AG08395 (cell line): ENCODE data around the gene RPS14.
"Not testable (repeated sequence)": the region's sequence is repeated elsewhere in the genome, so short reads cannot be mapped to it uniquely, and the experiment has no call there.

ENCODE experiments used
- DNase-seq: peaks from one replicate; pipeline ENCODE4 v3.0.0; 2012; ENCODE audit warnings: mixed read lengths, low spot score

Gene RPS14

GRCh38 chr5:150444770-150445169 is 4.8 kb downstream of the RPS14 start:
- DNase-seq = no peak

DNA sequence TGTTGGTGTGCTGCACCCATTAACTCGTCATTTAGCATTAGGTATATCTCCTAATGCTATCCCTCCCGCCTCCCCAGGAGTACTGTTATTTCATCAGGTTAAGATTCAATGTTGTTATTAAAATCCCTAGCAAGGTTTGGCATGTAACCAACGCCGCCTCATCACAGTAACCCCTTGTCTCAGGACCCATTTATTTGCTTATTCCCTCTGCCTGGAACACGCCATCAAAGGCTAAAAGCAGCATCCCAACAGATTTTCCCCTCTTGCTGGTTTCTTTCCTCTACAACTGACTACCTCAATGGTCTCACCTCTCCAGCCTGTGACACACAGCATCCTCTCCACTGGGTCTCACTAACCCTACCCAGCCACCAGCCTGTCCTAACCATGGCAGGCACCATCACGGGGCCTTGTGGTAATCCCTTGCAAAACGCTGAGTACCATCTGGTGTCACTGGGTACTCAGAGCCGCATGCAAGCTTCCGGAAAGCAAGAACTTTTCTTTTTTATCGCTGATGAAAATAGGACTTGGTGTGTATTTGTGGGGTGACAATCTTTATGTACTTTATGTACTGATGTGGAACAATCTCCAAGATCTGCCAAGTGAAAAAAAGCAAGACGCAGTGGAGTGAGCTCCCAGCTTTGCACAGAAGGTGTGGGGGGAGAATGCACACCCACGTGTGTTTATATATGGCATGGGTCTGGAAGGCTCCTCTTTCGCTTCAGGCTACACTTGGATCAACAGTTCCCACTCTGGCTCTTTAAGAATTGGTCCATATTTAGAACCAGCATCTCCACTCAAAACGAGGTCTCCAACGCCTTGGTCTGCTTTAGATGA is 6.1 kb downstream of the RPS14 start:
- no peak for DNase-seq

DNA sequence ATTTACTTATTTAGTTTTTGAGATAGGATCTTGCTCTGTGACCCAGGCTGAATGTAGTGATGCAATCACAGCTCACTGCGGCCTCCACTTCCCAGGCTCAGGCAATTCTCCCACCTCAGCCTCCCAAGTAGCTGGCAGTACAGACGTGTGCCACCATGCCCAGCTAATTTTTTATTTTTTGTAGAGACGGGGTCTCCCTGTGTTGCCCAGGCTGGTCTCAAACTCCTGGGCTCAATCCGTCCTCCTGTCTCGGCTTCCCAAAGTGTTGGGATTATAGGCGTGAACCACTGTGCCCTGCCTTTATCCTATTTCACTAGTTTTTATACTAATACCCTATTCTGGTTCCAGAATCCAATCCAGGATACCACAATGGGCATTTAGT is 6.8 kb downstream of the RPS14 start:
- no peak for DNase-seq

- DNase-seq = no peak
These were observed 7.5 kb downstream of the RPS14 start for GRCh38 chr5:150441813-150442698.

DNA sequence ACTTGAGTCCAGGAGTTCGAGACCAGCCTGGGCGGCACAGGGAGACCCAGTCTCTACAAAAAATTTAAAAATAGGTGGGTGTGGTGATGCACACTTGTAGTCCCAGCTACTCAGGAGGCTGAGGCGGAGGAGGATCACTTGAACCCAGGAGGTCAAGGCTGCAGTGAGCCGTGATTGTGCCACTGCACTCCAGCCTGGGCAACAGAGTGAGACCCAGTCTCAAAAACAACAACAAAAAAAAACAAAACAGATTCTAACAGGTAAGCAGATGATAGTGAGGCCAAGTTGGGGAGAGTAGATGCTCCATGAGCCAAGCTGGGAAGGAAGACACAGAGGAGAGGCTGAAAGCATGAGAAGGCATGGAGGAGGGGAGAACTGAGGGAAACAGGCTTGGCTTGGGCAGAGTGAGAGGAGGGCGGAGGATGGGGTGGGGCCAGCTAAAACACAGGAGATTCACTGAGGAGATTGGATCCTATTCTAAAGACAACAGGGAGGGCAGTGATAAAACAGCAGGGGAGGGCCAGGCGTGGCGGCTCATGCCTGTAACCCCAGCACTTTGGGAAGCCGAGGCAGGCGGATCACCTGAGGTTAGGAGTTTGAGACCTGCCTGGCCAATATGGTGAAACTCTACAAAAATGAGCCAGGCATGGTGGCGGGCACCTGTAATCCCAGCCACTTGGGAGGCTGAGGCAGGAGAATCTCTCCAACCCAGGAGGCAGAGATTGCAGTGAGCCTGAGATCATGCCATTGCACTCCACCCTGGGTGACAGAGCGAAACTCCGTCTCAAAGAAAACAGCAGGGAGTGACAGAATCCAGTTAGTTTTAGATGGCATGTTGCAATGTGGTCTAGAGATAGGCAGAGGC is 8.4 kb downstream of the RPS14 start:
- no peak for DNase-seq

DNA sequence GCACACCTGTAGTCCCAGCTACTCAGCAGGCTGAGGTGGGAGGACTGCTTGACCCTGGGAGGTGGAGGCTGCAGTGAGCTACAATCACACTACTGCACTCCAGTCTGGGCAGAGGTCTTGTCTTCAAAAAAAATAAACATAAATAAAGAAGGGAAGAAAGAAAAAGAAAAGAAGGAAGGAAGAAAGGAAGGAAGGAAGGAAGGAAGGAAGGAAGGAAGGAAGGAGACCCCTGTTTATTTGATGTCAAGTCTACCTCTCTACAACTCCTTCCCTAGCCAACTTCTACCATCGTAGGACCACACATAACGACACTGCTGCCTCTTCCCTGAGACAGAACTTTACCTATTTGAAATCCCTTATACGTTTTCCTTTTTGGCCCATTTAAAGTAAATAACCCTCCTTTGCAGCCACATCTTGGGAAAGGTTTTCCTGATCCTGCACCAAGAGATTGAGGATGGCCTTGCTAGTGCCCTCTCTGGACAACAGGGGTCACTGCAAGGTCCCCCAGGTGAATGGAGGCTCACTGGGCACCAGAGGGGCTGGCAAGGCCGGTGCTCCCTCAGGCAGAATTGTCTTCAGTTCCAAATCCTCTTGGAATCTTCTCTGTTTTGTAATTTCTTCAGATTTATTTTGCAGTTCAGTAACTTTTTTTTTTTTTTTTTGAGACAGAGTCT is 10.5 kb downstream of the RPS14 start:
- peak; percentile 64 for DNase-seq

- DNase-seq = peak; percentile 92
These were observed 13.3 kb downstream of the RPS14 start for GRCh38 chr5:150436141-150436680.

GRCh38 chr5:150434464-150434863 is 15.1 kb downstream of the RPS14 start:
- peak; percentile 72 for DNase-seq

DNA sequence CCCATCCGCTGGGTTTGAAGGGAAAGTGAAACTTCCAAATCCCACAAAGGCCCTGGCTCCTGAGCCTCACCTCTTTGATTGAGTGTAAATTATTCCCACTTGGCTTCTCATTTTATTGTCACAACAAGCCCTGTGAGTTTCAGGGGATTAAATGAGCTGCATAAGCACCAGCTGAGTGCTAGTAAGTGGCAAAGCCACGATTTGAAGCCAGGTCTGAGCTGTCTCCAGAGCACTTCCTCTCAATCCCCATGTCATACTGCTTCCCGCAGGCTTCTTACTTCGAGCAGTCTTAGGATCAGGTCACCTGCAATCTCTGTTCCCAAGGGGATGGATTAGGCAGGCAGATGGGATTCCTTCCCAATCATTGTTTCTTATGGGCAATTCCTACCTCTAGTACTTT is 18.0 kb downstream of the RPS14 start:
- DNase-seq = no peak

DNA sequence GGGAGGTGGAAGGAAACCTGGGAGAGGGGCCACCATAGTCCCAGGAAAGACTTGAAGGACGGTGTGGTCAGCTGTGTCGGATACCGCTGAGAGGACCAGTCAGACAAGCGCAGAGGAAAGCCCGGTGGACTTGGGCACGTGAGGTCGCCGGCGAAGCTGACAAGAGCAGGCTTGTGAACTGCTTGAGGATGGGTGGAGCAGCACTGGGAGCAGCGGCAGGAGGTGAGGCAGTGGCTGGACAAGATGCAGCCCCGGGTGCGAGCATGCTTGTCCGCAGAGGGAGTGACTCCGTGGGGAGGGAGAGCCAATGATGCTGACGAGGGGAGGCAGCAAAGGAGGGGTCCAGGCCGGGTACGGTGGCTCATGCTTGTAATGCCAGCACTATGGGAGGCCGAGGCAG is 18.5 kb downstream of the RPS14 start:
- DNase-seq = no peak

- no peak for DNase-seq
These were observed 20.1 kb downstream of the RPS14 start for GRCh38 chr5:150429410-150429873.

DNA sequence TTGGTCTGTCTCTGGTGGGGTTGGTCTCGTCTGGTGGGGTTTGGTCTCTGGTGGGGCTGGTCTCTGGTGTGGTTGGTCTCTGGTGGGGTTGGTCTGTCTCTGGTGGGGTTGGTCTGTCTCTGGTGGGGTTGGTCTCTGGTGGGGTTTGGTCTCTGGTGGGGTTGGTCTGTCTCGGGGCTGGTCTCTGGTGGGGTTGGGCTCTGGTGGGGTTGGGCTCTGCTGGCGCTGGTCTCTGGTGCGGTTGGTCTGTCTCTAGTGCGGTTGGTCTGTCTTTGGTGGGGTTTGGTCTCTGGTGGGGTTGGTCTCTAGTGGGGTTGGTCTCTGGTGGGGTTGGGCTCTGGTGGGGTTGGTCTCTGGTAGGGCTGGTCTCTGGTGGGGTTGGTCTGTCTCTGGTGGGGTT is 20.6 kb downstream of the RPS14 start:
- DNase-seq = no peak

DNA sequence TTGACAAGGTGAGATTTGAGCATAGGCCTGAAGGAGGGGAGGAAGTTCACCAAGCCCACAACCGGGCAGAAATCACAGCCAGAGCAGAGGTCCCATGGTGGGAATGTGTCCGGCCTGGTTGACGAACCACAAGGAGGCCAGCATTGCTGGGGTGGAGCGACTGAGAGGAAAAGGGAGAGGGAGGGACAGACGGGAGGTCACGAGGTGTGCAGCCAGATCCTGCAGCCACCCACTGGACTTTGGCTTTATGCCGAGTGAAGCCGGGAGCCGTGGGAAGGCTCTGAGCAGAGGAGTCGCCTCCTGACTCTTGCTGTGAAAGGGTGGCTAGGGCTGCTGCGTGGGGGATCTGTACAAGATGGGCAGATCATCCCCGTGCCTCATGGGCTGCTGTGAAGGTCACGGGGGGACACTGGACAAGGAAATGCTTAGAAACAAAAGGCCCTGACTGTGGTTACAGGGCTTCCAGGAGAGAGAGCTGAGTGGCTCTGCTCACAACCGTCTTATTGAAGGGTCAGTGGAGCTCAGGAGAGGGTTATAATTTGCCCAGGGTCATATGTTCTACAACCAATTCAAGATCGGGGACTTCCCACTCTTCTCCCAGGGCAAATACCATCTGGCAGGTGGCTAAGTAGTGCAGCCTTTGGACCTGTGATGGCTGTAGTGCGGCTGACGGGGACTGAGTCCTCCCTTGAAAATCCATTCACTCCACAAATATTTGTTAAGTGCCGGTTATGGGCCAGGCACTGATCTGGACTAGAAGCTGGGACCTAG is 21.2 kb downstream of the RPS14 start:
- DNase-seq = no peak

GRCh38 chr5:150426165-150426564 is 23.4 kb downstream of the RPS14 start:
- DNase-seq = not testable (repeated sequence)

DNA sequence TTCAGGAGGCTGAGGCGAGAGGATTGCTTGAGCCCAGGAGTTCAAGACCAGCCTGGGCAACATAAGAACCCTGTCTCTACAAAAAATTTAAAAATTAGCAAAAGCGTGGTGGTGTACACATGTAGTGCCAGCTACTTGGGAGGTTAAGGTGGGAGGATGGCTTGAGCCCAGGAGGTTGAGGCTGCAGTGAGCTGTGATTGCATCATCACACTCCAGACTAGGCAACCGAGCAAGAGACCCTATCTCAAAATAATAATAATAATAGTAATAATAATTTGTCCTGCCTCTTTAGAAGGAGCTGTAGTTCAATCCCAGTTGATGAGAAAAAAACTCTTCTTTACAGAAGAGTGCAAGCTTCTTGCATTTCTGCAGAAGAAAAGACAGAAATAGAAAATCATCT is 26.8 kb downstream of the RPS14 start:
- no peak for DNase-seq

GRCh38 chr5:150422075-150422474 is 27.5 kb downstream of the RPS14 start:
- DNase-seq = no peak

DNA sequence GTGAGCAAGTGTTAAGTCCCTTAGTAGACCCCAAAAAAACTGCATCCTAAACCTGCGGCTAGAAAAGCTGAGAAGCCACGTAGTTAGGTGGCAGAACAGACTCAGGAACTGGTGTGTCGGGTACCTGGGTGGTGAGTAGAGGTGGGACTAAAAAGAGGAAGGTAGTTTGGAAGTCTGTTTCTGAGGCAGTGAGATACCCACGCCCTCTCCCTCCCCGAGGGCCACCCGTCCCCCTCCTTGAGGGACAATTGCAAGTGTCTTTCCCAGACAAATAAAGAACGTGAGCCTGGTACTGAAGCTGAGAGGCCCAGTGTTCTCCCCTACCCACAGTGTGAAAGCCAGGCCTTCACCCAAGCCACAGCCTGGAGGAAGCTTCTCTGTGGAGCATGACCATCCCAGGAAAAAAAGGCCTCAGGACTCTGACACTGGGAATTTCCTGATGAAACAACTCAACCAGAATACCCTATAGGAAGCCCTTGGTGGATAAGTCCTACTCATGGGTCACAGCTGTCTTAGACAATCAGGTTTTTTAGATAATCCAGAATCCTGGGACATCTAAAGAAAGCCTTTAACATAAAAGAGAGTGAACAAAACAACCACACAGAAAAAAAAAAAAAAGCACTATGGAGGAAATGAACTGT is 29.8 kb downstream of the RPS14 start:
- no peak for DNase-seq

- DNase-seq = not testable (repeated sequence)
These were observed 35.4 kb downstream of the RPS14 start for GRCh38 chr5:150413902-150414790.
